T-helper 2 cell treated with Interferon-gamma antibody and Interleukin-4, amounts not matched to agents 100 ng/mL and 5 ng/mL, for 36 hours (primary cell): ENCODE data around the gene APEH. TPM values are rescaled to one million over a fixed set of nuclear protein-coding genes. Genes with fewer than 3 reads are reported as not detected.
"Not testable (repeated sequence)": the region's sequence is repeated elsewhere in the genome, so short reads cannot be mapped to it uniquely, and the experiment has no call there.

ENCODE experiments used
- intact Hi-C: fragments of 100-400 bp; cut with micrococcal nuclease; formaldehyde crosslinking; loops from one replicate; pipeline ENCODE4 v1.15.1; 2023
- total RNA-seq: library from RNA; stranded (reverse); gene quantifications from 2 replicates; pipeline ENCODE4 v1.2.3, GENCODE V29; 2022

APEH gene
- total RNA-seq, 1 donor from 2014 or later, result 111 TPM

DNA sequence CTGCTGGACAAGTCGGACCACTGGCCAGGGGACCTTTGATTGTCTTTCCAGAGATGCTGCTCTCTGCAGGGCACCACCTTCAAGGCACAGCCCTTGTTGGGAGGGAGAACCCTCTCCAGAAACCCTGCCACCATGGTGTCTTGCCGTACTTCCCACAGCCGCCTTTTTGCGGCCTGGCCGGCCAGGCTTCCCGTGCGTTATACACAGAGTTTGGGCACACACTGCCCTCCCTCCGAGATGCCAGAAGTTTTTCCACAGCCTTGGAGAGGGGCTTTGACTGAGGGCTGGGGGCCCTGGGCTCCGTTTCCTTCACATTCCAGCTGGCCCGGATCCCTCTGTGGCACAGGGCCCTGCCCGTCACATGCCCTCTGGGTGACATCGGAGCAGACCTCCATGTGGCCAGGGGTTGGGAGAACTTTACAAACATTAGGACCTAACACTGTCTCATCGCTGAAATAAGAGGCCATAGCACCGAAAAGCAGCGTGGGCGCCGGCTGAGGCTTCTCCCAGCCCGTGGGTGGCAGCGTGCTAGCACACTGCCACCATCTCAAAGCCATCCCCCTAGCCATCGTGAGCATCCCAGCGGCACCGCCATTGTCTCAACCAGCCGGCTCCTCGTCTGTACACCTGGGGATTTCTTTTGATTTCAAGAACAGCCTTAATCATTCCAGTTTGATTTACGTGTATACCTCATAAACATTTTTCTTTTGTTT, 6.3 kb upstream of the APEH start:
- intact Hi-C loops, result no loop called here

- intact Hi-C loops, result no loop called here
Observed at GRCh38 chr3:49668414-49668797, 5.7 kb upstream of the APEH start.

- intact Hi-C loops, result no loop called here
Observed at GRCh38 chr3:49668861-49669260, 5.3 kb upstream of the APEH start.

DNA sequence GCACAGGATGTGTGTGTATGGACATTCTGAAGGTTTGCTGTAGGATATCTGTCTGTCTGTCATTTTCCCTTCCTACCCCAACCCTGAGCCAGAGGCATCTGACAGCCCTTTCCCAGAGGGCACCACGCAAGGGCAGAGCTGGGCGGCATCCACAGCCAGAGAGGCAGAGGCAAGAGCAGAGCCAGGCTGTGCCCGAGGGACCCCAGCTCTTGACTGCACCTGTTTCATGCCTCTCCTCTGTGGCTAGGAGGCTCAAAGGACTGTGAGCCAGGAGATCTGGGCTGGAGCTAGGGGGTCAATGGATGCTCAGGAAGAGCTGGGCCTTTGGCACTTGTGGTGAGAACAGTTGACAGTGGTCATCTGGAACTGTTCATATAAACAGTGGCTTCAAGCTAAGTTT, 4.8 kb upstream of the APEH start:
- intact Hi-C loops, result no loop called here

GRCh38 chr3:49670940-49671290, 3.2 kb upstream of the APEH start:
- intact Hi-C loops, result loop anchor here (1.0 to 5.0 kb wide), 5 partner anchors 132 to 566 kb away; partner anchors contain the start of genes DAG1, GNAI2, TCTA and USP4

DNA sequence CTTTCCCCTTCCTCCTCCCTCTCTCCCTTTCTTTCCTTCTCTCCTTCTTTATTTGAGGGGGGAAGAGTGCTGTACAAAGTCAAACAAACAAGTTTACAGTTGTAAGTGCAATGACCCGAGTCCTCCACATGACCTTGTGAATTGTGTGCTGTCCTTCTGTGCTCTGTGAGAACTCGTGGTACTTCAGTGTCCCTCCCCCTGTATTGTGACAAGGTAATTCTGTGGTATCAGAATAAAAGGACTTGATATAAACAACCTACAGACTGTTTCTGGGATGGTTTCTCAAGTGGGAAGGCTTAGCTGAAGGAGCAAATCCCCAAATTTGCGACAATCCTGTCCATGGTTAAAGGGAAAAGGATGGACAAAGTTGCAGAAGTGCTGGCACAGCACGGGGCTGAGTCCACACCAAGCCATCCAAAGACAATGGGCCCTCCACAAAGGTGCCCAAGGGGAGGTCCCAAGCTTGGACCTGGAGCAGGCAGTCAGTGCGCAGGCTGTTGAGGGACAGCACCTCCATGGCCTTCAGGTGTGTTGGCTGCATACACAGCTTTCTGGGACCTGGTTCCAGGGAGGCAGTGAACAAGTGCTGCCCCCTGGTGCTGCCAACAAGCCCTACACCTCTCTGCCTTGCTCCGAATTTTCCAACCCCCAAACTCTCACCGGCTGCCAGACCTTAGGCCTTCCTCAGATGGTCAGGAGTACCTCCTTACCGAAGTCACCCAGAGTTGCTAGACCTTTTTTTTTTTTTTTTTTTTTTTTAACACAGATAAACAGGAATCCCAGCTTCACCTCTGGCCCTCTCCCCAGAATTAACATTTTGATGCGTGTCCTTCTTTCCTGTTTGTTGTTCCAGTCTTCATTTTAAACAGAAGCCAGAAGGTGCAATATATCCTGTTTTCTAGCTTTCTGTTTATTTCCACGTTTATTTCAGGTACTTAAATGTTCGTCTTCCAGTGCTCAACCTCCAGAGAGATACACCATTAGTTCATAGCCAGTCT, 2.6 kb upstream of the APEH start:
- intact Hi-C loops, result loop anchor here (1.0 to 5.0 kb wide), 5 partner anchors 132 to 566 kb away; partner anchors contain the start of genes DAG1, GNAI2, TCTA and USP4

GRCh38 chr3:49673121-49673714, 933 bp upstream of the APEH start:
- intact Hi-C loops, result loop anchor here (5.0 kb wide), 3 partner anchors 201 to 564 kb away; partner anchors contain the start of genes DAG1, GNAI2 and USP4

- intact Hi-C loops, result loop anchor here (1.0 to 5.0 kb wide), 6 partner anchors 15 to 563 kb away; partner anchors contain the start of genes AMIGO3, DAG1, GMPPB and GNAI2
Observed at GRCh38 chr3:49674497-49674983, 389 bp downstream of the APEH start.

DNA sequence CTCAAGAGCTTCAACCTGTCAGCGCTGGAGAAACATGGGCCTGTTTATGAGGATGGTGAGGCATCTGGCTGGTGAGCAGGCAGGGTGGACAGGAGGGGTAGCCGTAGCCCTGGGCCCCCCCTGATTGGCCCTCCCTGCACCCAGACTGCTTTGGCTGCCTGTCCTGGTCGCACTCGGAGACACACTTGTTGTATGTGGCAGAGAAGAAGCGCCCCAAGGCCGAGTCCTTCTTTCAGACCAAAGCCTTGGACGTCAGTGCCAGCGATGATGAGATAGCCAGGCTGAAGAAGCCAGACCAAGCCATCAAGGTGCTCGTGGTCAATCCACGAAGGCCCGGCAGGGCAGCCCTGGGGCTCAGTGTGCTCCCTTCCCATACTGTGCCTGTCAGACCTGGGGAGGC, 1.8 kb downstream of the APEH start:
- intact Hi-C loops, result no loop called here

DNA sequence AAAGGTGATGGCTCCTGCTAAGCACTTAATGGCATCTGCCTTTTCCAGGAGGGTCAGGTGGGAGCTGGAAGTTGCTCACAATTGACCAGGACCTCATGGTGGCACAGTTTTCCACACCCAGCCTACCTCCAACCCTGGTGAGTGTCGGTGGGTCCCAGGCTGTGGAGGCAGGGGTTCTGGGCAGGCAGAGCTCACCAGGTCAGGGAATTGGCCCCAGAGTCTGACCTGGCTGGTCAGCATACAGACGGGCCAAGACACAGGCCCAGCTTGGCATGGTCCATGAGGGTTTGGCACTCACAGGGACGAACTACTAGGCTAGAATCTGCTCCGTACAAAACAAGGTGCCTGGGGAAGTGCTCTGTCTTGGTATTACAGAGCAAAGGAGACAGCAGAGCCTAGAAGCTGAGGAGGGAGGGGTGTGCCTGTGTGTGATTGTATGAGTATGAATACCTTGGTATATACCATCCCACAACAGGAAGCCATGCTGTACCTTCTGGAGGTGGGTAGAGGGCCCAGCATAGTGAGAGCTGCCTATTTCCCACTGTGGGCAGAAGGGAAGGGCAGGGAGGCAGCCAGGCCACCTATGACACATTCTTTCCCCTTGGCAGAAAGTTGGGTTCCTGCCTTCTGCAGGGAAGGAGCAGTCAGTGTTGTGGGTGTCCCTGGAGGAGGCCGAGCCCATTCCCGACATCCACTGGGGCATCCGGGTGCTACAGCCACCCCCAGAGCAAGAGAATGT, 6.5 kb downstream of the APEH start:
- intact Hi-C loops, result no loop called here

DNA sequence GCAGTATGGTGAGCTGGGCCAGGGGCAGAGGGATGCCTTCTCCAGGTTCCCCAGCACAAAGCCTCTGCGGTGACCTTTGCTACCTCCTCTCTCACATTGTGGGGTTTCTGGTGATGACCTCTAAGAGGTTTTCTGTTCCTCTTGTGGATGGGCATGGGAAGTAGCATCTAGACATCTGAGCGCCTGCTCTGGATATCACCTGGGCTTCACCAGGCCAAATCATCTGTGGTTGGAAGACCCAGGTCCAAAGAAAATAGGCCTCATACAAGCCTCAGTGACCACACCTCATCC, 7.0 kb downstream of the APEH start:
- intact Hi-C loops, result no loop called here

- intact Hi-C loops, result no loop called here
Observed at GRCh38 chr3:49681543-49681942, 7.4 kb downstream of the APEH start.

DNA sequence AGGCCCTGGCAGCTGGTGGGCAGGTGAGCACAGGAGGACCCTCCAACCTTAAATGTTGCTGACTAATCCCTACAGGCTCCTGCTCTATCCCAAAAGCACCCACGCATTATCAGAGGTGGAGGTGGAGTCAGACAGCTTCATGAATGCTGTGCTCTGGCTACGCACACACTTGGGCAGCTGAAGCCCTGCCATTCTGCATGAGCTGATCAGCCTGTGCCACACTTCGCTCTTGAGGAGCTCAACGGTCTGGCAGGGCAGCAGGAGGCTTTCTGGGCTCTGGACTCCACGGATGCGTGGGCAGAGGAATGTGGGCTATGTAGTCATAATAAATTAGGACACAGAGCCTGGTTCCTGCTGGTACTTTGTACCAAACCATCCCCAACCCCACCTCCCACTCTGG, 9.0 kb downstream of the APEH start:
- intact Hi-C loops, result no loop called here

DNA sequence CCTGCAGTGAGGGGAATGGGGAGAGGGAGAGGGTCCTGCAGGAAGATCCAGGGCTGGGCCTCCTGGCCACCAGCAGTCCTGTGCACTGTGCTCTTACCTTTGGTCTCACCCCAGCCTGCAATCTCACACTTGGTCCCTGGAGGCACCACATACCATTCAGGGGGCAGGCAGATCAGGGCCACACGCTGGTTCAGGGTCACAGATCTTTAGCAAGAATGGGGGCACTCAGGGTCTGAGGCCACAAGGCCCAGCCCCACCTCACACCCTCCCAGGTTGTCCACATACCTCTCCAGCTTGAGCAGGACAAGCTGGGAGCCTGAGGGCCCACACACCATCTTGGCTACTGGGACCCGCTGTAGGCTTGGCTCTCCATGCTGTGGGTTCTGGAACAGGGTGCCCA, 10.3 kb downstream of the APEH start:
- intact Hi-C loops, result not testable (repeated sequence)

DNA sequence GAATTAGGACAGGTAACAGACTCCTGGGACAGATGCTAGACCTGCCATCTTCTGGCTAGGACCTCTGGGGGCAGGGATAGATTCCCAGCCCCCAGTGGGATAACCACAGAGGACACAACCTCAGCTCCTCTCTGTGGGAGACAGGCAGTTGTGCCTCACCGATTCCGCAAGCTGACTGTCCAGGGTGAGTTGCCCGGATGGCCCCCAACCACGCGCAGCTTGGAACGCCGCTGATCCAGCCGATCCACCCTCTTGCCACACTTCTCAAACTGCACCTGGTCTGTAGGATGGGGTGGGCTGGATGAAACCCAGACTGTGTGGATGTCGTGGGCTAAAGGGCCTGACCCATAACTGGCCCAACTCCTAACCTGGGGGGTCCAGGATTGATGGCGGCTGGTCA, 11.0 kb downstream of the APEH start:
- intact Hi-C loops, result not testable (repeated sequence)

DNA sequence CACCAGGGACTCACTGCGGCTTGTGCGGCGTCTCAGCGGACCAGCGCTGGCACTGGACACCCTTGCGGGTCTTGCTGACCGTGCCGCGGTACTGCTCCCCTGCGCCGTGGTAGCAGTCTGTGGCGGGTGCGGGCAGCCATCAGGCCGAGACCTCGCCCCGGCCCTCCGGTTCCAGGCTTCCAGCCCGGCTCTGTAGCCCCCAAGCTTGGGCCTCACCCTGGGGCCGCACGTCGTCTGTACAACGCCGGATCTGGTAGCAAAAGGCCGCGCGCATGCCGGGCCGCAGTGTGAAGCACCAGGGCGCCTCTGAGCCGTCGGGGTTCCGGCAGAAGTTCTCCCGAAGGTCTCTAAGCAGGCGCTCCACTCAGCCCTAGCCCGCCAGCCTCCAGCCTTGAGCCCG, 11.7 kb downstream of the APEH start:
- intact Hi-C loops, result not testable (repeated sequence)

DNA sequence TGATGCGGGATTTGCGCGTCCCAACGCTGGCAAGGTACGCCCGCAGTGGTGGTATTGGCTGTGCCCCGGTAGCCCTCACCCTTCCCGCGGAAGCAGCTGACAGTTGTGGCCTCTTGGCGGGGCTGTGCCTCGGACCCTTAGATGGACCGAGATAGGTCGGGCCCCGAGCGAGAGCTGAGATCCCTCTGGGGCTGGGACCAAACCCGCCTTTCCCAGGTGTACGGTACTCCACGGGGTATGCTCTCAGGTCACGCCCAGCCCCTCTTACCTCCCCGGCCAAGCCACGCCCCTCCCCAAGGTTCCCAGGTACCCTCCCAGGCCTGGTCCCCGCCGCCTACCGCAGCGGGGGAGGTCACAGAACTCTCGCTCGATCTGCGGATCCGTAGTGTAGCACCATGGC, 12.2 kb downstream of the APEH start:
- intact Hi-C loops, result not testable (repeated sequence)

DNA sequence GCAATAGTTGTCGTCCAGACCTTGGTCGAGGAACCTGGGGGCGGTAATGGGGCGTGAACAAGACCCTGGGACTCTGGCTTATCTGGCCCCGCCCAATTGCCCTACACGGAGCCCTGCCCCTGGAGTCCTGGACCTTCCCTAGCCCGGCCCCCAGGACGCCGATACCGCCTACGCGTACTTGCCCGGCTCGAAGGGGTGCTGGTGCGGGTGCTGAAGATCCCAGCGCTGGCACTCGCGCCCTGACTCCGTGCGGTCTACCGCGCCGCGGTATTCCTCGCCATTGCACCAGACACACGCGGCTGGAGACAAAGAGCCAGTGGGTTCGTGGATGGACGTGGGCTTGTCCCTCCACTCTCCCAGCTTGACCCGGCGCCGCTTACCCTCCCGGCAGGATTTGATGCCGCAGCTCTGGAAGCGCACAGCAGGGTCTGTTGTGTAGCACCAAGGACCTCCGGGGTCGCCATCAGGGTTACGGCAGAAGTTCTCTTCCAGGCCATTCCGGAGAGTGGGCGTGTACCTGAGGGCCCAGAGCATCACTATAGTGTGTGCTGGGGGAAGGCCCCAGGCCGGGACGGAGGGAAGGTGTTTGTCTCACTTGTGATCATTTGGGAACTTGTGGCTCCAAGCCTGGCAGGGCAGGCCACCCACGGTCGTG, 12.7 kb downstream of the APEH start:
- intact Hi-C loops, result not testable (repeated sequence)

- intact Hi-C loops, result not testable (repeated sequence)
Observed at GRCh38 chr3:49687424-49687795, 13.3 kb downstream of the APEH start.

DNA sequence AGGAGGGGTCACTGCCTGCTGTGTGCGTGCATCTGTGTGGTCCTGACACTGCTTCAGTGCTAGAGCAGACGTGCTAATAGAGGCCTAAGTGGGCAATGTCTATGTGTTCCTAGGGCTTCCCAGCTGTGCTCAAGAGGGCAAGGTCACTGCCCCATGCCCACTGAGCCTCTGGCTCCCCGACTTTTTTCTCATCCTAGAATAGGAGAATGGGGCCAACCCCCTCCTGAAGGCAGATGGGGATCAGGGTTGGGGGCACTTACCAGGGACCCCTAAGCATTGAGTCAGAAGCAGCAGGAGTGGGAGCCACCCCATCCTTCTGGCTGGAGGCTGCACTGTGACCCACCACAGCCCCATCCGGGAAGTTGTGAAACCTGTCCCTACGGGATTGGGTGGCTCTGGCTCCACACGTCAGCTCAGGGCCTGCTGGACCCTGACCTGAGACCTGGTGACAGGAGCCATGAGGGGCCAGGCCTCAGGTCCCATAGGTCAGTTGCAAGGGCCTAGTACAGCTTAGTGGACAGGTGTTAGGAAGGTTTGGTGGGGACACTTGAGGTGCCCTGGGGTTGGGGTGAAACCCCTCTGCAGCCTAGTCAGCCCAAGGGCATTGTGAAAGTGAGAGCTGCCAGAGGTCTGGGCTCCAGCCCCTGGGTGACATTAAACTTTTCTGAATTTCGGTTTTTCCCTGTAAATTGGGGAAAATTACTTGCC, 14.3 kb downstream of the APEH start:
- intact Hi-C loops, result loop anchor here (1.0 kb wide), 1 partner anchor 14 kb away; the partner anchor contains the start of gene APEH
